Stimulated activated CD8-positive, alpha-beta memory T cell treated with anti-CD3 and anti-CD28 coated beads, Interleukin-4, amount 100 ng/mL, for 4 hours (primary cell): ENCODE data around the gene PPM1M.
A peak's percentile ranks its signal among the peaks of the same experiment; 100 is the strongest.
"Not testable (repeated sequence)": the region's sequence is repeated elsewhere in the genome, so short reads cannot be mapped to it uniquely, and the experiment has no call there.

Experiments used
- DNase-seq, 2 donors: peaks; one replicate each; pipeline ENCODE4 v3.0.0-alpha.2; 2020; ENCODE audit warnings: low read depth in 2 of 2, low spot score in 1 of 2

PPM1M gene

GRCh38 chr3:52277071-52277964 is 31.8 kb downstream of the PPM1M start:
- peak; percentile 50 to 71 for DNase-seq

- DNase-seq = peak in 1 of 2 donors; percentile 31
These were observed 32.5 kb downstream of the PPM1M start for GRCh38 chr3:52277972-52278509.

GRCh38 chr3:52278510-52279069 is 33.0 kb downstream of the PPM1M start, which contains the start of gene WDR82:
Gene WDR82 (minus strand): TSS chr3:52278649. CDS start chr3:52278361, 288 bp downstream.
- DNase-seq = peak; percentile 95

- no peak for DNase-seq
These were observed 34.0 kb downstream of the PPM1M start for GRCh38 chr3:52279596-52279995.

GRCh38 chr3:52280050-52280461 is 34.5 kb downstream of the PPM1M start:
- DNase-seq = no peak

GRCh38 chr3:52281981-52282801 is 36.6 kb downstream of the PPM1M start:
- peak in 1 of 2 donors; percentile 14 for DNase-seq

GRCh38 chr3:52283306-52283705 is 37.7 kb downstream of the PPM1M start:
- no peak for DNase-seq

- DNase-seq = not testable (repeated sequence)
These were observed 38.5 kb downstream of the PPM1M start for GRCh38 chr3:52284051-52284450.

GRCh38 chr3:52286777-52287110 is 41.2 kb downstream of the PPM1M start:
- DNase-seq = no peak

- no peak for DNase-seq
These were observed 43.1 kb downstream of the PPM1M start for GRCh38 chr3:52288674-52289073.

- DNase-seq = no peak
These were observed 43.8 kb downstream of the PPM1M start for GRCh38 chr3:52289338-52289746.

- DNase-seq = no peak
These were observed 44.4 kb downstream of the PPM1M start for GRCh38 chr3:52289747-52290595.

- DNase-seq = no peak
These were observed 45.3 kb downstream of the PPM1M start for GRCh38 chr3:52290596-52291507.

- DNase-seq = peak in 1 of 2 donors; percentile 13
These were observed 46.1 kb downstream of the PPM1M start for GRCh38 chr3:52291508-52292181.

GRCh38 chr3:52292247-52293065 is 46.9 kb downstream of the PPM1M start:
- DNase-seq = no peak

GRCh38 chr3:52293491-52294319 is 48.1 kb downstream of the PPM1M start:
- DNase-seq = no peak
